ENCODE results near the gene PDE11A. TPM values are rescaled to one million over a fixed set of nuclear protein-coding genes. Genes with fewer than 3 reads are reported as not detected.

The PDE11A gene
- total and polyA plus RNA-seq, 8 donors, result 0.28 to 5.0 (median 1.7) TPM

DNA sequence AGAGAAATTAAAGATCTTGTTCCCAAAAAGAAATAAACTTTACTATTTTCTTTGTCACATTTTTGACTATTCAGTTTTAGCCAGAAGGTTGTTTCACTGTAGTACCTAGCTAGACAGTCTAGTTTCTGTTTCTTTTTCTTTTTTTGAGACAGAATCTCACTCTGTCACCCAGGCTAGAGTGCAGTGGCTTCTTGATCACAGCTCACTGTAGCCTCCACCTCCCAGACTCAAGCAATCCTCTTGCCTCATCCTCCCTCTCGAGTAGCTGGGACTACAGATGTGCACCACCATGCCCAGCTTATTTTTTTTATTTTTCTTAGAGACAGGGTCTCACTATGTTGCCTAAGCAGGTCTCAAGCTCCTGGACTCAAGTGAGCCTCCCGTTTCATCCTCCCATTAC, 41.9 kb upstream of the PDE11A start:
- Histone ChIP-seq H3K4me1 (peaks cover 9 to 10% (median 9%) of the 10 kb centered on the region in 3 donors), H3K36me3 (no peaks in the 10 kb centered on the region), H3K9me3 (no peaks in the 10 kb centered on the region), H3K27me3 (no peaks in the 10 kb centered on the region), H3K4me3 (no peak overlapping the region), H3K27ac (no peak overlapping the region)
- DNase-seq, result no peak
- TF ChIP-seq, protein P1, sequence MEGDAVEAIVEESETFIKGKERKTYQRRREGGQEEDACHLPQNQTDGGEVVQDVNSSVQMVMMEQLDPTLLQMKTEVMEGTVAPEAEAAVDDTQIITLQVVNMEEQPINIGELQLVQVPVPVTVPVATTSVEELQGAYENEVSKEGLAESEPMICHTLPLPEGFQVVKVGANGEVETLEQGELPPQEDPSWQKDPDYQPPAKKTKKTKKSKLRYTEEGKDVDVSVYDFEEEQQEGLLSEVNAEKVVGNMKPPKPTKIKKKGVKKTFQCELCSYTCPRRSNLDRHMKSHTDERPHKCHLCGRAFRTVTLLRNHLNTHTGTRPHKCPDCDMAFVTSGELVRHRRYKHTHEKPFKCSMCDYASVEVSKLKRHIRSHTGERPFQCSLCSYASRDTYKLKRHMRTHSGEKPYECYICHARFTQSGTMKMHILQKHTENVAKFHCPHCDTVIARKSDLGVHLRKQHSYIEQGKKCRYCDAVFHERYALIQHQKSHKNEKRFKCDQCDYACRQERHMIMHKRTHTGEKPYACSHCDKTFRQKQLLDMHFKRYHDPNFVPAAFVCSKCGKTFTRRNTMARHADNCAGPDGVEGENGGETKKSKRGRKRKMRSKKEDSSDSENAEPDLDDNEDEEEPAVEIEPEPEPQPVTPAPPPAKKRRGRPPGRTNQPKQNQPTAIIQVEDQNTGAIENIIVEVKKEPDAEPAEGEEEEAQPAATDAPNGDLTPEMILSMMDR (IDR thresholded peaks at IDR 0.05), result no peak
- no peak for ATAC-seq
- WGBS, 2 donors, result 83 to 86% methylated on average over 2 of the region's 2 CpGs
- FAIRE-seq, result no peak
- intact Hi-C loops (cut with DNase I), result no loop called here

DNA sequence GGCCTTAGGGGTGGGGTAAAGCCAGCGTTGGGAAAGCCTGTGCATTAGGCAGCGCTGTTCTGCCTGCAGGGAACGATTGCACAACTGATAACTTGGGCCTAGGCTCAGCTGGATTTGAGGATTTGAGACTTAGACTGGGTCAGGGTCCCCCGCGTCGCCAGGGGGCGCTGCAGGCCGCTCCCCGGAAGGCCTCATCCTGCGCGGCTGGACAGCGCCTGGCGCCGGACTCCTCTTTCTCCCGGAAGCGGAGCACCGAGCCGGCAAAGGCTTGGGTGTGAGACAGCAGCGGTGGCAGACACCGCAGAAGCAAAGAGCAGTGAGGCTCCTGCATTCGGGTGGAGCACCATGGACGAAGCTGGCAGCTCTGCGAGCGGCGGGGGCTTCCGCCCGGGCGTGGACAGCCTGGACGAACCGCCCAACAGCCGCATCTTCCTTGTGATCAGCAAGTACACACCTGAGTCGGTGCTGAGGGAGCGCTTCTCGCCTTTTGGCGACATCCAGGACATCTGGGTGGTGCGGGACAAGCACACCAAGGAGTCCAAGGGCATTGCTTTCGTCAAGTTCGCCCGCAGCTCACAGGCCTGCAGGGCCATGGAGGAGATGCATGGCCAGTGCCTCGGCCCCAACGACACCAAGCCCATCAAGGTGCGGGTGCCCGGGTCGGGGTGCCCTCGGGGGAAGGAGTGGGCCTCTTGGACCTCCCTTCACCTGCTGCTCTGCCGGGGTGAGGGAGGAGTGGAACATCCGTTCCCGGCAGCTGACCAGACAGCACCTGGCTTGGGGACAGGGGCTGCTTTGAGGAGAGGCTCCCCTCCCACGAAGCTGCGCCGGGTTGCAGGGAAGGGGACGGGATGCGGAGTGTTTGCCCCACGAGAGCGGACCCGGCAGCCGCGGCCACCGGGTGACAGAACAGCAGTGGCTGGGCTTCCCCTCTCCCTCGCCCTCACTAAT, 39.9 kb upstream of the PDE11A start, which contains the start of gene RBM45:
Gene RBM45, plus strand, starts transcription at position 236 of the 951 bp plus-strand sequence. Its CDS starts 110 bp downstream, at position 346.
- FAIRE-seq (no peak), DNase-seq (peak; percentile 86 to 98 (median 94)), ATAC-seq (peak; percentile 98 to 99 (median 99))
- TF ChIP-seq, protein P1 (IDR thresholded peaks at IDR 0.05), result peak; percentile 98 to 99 (median 98)
- Histone ChIP-seq H3K36me3 (no peaks in the 10 kb centered on the region), H3K9me3 (no peaks in the 10 kb centered on the region), H3K27ac (peak within 1 kb of the TSS; percentile 56 to 68 (median 64)), H3K4me3 (peak within 1 kb of the TSS; percentile 69 to 88 (median 78)), H3K27me3 (no peaks in the 10 kb centered on the region), H3K4me1 (peaks cover 9 to 10% (median 9%) of the 10 kb centered on the region in 3 donors)
- WGBS, 2 donors, result 0% methylated on average over 57 to 60 of the region's 60 CpGs
- intact Hi-C loops (cut with DNase I), result no loop called here

DNA sequence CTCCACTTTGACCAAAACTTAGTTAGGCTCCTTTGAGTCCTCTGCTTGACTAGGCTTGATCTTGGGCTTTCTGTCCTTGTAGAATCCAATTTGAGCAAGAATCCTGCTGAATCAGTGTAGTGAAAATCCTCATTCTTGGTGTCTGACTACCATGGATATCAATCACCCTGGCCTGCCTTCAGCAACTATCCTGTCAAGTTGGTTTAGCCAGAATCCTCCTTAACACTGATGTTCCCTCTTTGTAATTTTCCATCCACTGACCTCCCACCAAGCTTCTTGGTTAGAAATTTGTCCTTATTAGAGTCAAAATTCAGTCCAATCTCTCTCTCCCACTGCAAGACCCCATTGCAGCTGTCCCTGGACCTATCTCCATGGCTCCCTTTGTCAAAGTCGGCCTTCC, 39.2 kb upstream of the PDE11A start:
- TF ChIP-seq, protein P1 (IDR thresholded peaks at IDR 0.05), result no peak
- Histone ChIP-seq H3K4me1 (peaks cover 9 to 13% (median 9%) of the 10 kb centered on the region in 3 donors), H3K27ac (peak overlapping the region in 1 of 4 donors; percentile 65), H3K4me3 (no peak overlapping the region), H3K27me3 (no peaks in the 10 kb centered on the region), H3K9me3 (no peaks in the 10 kb centered on the region), H3K36me3 (no peaks in the 10 kb centered on the region)
- DNase-seq, result no peak
- intact Hi-C loops (cut with DNase I), result no loop called here
- ATAC-seq, result no peak
- WGBS, 2 donors, result 90 to 99% methylated on average over 1 of the region's 1 CpG
- FAIRE-seq, result no peak

DNA sequence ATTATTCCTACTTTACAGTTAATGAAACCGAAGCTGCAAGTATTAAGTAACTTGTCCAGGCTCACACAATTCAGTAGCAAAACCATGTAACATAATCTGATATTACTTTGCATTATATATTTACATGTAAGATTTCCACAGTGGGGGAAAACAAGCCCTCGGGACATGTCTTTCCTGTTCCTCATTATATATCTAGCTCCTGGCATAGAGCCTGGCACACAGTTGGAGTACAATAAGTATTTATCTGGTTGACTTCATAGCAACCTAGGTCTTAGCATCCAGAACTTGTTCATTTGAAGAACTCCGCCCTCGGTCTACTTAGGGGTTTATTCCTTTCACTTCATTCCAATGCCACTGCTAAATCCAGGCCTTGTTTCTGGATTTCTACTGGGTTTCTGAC, 38.1 kb upstream of the PDE11A start:
- WGBS, 2 donors, result 66 to 70% methylated on average over 4 of the region's 4 CpGs
- no peak for ATAC-seq
- Histone ChIP-seq H3K27ac (no peak overlapping the region), H3K9me3 (no peaks in the 10 kb centered on the region), H3K36me3 (no peaks in the 10 kb centered on the region), H3K4me1 (peaks cover 9 to 20% (median 13%) of the 10 kb centered on the region in 3 donors), H3K4me3 (no peak overlapping the region), H3K27me3 (no peaks in the 10 kb centered on the region)
- intact Hi-C loops (cut with DNase I), result no loop called here
- no peak for FAIRE-seq
- TF ChIP-seq, protein P1 (IDR thresholded peaks at IDR 0.05), result no peak
- DNase-seq, result no peak

All from pancreas (tissue), 10 donors.